Common myeloid progenitor, CD34-positive (primary cell): ENCODE measurements around the gene NUTM2D. TPM values are rescaled to one million over a fixed set of nuclear protein-coding genes. Genes with fewer than 3 reads are reported as not detected.
"Not testable (repeated sequence)": the region's sequence is repeated elsewhere in the genome, so short reads cannot be mapped to it uniquely, and the experiment has no call there.

Experiments used
- CTCF ChIA-PET: fragments of 350-600 bp; sonication (Branson Sonifier 250); formaldehyde crosslinking; loops from one replicate; lab custom pipeline; 2021; ENCODE audit warnings: antibody characterized with exemption; lab: Charles Lee
- POLR2A ChIA-PET: fragments of 350-600 bp; sonication (Branson Sonifier 250); formaldehyde crosslinking; loops from one replicate; lab custom pipeline; 2021; ENCODE audit warnings: antibody characterized with exemption; lab: Charles Lee
- DNase-seq, 3 donors: peaks; one replicate each; pipeline versions ENCODE4 v3.0.0 to v3.0.0-alpha.2; 2013
- H3K27ac ChIP-seq, 2 experiments: 1 replicate in 1 of 2; 2 replicates in 1 of 2; pipeline ENCODE4 v1.7.0; 2013; ENCODE audit warnings: inconsistent platforms in 2 of 2, low read length in 2 of 2, mild to moderate bottlenecking in 2 of 2, low read depth in 1 of 2, moderate library complexity in 1 of 2; ENCODE audit not compliant: severe bottlenecking in 2 of 2, insufficient read depth in 1 of 2, poor library complexity in 1 of 2
- H3K27me3 ChIP-seq, 5 experiments: replicated peaks in 2 of 5; 1 replicate in 3 of 5; 2 replicates in 2 of 5; pipeline versions ENCODE4 v1.6.1 to v1.7.0; 2013; ENCODE audit warnings: low read length in 4 of 5, mild to moderate bottlenecking in 2 of 5, moderate library complexity in 2 of 5, inconsistent platforms in 1 of 5; ENCODE audit not compliant: insufficient read depth in 5 of 5, control insufficient read depth in 4 of 5
- H3K36me3 ChIP-seq, 4 experiments: 1 replicate in 2 of 4; 2 replicates in 2 of 4; pipeline versions ENCODE4 v1.6.1 to v1.7.0; 2013; ENCODE audit warnings: low read length in 3 of 4, control low read depth in 1 of 4, mild to moderate bottlenecking in 1 of 4; ENCODE audit not compliant: control insufficient read depth in 4 of 4, insufficient read depth in 4 of 4
- H3K4me1 ChIP-seq, 4 experiments: 1 replicate in 3 of 4; 2 replicates in 1 of 4; pipeline versions ENCODE4 v1.6.1 to v1.7.1; 2013; ENCODE audit warnings: low read length in 3 of 4, mild to moderate bottlenecking in 3 of 4, control low read depth in 1 of 4, inconsistent platforms in 1 of 4, moderate library complexity in 1 of 4; ENCODE audit not compliant: control insufficient read depth in 4 of 4, insufficient read depth in 4 of 4; ENCODE audit errors: control extremely low read depth in 1 of 4
- H3K4me3 ChIP-seq, 7 experiments: 1 replicate in 4 of 7; 2 replicates in 3 of 7; pipeline versions ENCODE4 v1.5.1 to v1.7.0; 2013; ENCODE audit warnings: mild to moderate bottlenecking in 7 of 7, low read length in 6 of 7, moderate library complexity in 6 of 7, inconsistent platforms in 2 of 7, low read depth in 2 of 7, control low read depth in 1 of 7; ENCODE audit not compliant: insufficient read depth in 4 of 7, control insufficient read depth in 1 of 7; ENCODE audit errors: extremely low read depth in 1 of 7
- H3K9me3 ChIP-seq, 5 experiments: 1 replicate in 4 of 5; 2 replicates in 1 of 5; pipeline versions ENCODE4 v1.6.1 to v1.7.1; 2013; ENCODE audit warnings: low read length in 4 of 5, mild to moderate bottlenecking in 2 of 5, inconsistent platforms in 1 of 5, low read depth in 1 of 5, moderate library complexity in 1 of 5; ENCODE audit not compliant: control insufficient read depth in 4 of 5, insufficient read depth in 2 of 5; ENCODE audit errors: control extremely low read depth in 1 of 5
- WGBS: methylation state at CpG from one replicate; pipeline ENCODE4 v1.1.5; 2013; ENCODE audit not compliant: insufficient coverage; 5-methylcytosine and 5-hydroxymethylcytosine counted together
- polyA plus RNA-seq: library from polyadenylated mRNA; unstranded; fragments of 120-200 nt; gene quantifications from one replicate; pipeline ENCODE4 v1.2.1, GENCODE V29; 2013

NUTM2D gene
- 4.1 TPM for polyA plus RNA-seq

- no CpG with 5 or more reads among the region's 3 CpGs for WGBS
- CTCF ChIA-PET, POLR2A ChIA-PET: not testable (repeated sequence)
These were observed at the start of gene NUTM2D for GRCh38 chr10:87357444-87357843. TSS of gene NUTM2D (plus strand) at chr10:87357744. CDS start at chr10:87358266, 522 bp downstream.

GRCh38 chr10:87308702-87309101 is 48.8 kb upstream of the NUTM2D start:
- H3K27ac ChIP-seq, DNase-seq, H3K9me3 ChIP-seq, CTCF ChIA-PET, H3K27me3 ChIP-seq, H3K4me3 ChIP-seq, H3K4me1 ChIP-seq, POLR2A ChIA-PET, H3K36me3 ChIP-seq: not testable (repeated sequence)
- no CpG with 5 or more reads among the region's 1 CpG for WGBS

More at GRCh38 chr10:87357444-87357843, at the start of gene NUTM2D:
- H3K27me3 ChIP-seq, H3K4me1 ChIP-seq, DNase-seq, H3K27ac ChIP-seq, H3K4me3 ChIP-seq, H3K9me3 ChIP-seq, H3K36me3 ChIP-seq: not testable (repeated sequence)

- H3K4me3 ChIP-seq, H3K9me3 ChIP-seq, H3K27ac ChIP-seq, POLR2A ChIA-PET, H3K27me3 ChIP-seq, DNase-seq, H3K4me1 ChIP-seq, CTCF ChIA-PET, H3K36me3 ChIP-seq: not testable (repeated sequence)
These were observed 47.9 kb upstream of the NUTM2D start for GRCh38 chr10:87309657-87310056.

- H3K4me3 ChIP-seq, H3K36me3 ChIP-seq, H3K9me3 ChIP-seq, H3K27ac ChIP-seq, CTCF ChIA-PET, H3K4me1 ChIP-seq, DNase-seq, H3K27me3 ChIP-seq, POLR2A ChIA-PET: not testable (repeated sequence)
- WGBS: no CpG with 5 or more reads among the region's 1 CpG
These were observed 46.0 kb upstream of the NUTM2D start for GRCh38 chr10:87311521-87311920.

GRCh38 chr10:87313649-87314359 is 43.7 kb upstream of the NUTM2D start:
- CTCF ChIA-PET, H3K4me1 ChIP-seq, H3K9me3 ChIP-seq, H3K4me3 ChIP-seq, H3K27ac ChIP-seq, H3K36me3 ChIP-seq, H3K27me3 ChIP-seq, POLR2A ChIA-PET, DNase-seq: not testable (repeated sequence)
- WGBS: no CpG with 5 or more reads among the region's 3 CpGs

- CTCF ChIA-PET, H3K27me3 ChIP-seq, DNase-seq, POLR2A ChIA-PET, H3K27ac ChIP-seq, H3K4me1 ChIP-seq, H3K9me3 ChIP-seq, H3K4me3 ChIP-seq, H3K36me3 ChIP-seq: not testable (repeated sequence)
- WGBS: no CpG with 5 or more reads among the region's 4 CpGs
These were observed 43.1 kb upstream of the NUTM2D start for GRCh38 chr10:87314360-87314973.

GRCh38 chr10:87321505-87321904 is 36.0 kb upstream of the NUTM2D start:
- DNase-seq, H3K9me3 ChIP-seq, H3K4me3 ChIP-seq, H3K36me3 ChIP-seq, POLR2A ChIA-PET, H3K27ac ChIP-seq, H3K4me1 ChIP-seq, CTCF ChIA-PET, H3K27me3 ChIP-seq: not testable (repeated sequence)
- no CpG with 5 or more reads among the region's 1 CpG for WGBS
